Activated CD4-positive, alpha-beta T cell treated with anti-CD3 and anti-CD28 coated beads for 24 hours (primary cell): ENCODE results near the gene SEC24B.
"Not testable (repeated sequence)": the region's sequence is repeated elsewhere in the genome, so short reads cannot be mapped to it uniquely, and the experiment has no call there.

Source experiments
- DNase-seq, 2 donors: peaks; one replicate each; pipeline ENCODE4 v3.0.0-alpha.2; 2020; ENCODE audit warnings: low read depth in 2 of 2

SEC24B gene

DNA sequence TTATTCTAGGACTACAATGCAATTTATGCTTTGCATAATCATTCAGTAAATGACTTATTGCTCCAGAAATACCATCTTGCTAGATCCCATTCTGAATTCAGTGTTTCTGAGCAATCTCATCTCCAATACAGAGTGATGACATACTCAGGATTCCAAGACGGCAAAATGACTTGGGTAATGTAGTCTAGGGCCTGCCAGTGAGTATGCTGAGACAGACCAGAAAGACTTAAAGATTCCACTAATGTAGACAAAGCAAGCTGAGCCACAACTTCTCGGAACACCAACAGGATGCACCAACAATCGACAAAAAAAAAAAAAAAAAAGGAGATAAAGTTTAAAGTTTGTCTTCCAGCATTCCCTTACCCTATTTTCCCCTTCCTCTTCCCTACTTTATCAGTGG lies 919 bp upstream of the SEC24B start:
- DNase-seq: no peak

DNA sequence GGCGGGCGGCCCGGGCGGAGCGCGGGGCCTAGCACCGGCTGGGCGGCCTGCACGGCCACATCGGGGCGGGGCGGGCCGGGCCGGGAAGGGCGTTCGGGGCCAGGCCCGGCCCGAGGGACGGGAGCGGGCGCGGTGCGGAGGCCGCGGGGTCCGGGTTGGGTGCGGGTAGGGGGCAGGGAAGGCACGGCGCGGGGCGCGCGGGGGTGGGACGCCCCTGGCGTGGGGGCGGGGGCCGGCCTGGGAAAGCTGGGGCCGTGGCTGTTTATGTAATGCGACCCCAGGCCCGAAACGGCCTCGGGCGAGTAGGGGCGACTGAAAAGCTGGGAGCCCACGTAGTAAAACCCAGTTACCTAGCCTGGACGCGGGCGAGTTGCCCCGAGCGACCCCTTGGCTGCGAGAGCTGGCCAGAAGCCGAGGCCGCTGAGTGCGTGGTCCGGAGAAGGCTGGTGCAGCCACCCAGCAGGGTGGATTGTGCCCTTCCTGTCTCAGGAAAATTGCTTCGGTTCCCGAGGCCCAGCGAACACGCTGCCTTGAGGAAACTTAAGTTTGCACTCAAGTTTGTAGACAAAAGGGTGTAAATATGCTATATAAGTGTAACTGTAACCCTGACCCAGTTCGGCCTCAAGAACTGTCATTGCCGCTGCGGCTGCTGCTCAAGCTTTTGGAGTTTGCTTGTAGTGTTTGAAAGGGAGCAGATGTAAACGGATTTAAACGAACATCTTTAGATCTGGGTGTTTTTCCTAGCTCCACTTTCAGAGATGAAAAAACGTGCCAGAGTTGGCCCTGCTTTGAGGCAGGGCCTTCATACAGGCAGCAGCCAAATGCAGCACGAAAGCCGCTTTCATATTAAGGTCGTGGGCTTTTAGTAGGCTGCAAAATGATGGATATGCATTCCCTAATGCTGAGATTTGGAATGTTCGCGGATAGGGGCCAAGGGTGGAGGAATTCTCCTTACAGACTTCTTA lies 674 bp downstream of the SEC24B start:
- no peak for DNase-seq

DNA sequence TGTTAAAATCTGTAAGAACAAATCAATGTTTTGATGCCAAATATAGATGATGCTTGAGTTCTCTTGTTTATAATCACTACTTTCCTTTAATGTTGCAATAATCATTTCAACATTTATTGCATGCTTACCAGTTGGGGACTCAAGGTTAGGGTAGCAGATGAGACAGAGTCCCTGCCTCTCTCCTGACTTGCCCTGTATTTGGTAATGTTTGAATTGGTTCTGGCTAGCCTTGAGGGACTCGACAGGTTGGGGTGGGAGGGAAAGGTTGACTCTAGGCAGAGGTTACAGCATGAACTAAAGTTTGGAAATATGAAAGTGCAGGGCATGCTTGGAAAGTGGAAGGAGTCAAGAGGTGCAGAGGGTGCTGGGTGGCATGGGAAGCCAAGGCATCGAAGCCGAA lies 2.0 kb downstream of the SEC24B start:
- no peak for DNase-seq

DNA sequence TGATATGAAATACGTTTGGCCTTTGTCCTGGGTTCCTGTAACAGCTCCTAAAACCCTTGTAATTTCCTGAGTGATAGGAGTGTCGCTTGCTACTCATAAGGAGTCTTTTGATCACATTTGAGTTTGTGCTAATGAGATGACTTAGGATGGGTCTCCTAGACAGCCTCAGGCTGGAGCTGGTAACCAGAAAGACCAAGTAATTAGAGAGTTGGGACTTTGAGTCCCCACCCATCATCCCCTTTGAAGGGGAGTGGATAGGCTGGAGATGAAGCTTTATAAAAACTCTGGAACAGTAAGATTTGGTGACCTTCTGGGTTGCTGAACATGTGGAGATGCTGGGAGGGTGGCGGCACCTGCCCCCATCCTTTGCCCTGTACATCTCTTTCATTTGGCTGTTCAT lies 2.9 kb downstream of the SEC24B start:
- DNase-seq: no peak

DNA sequence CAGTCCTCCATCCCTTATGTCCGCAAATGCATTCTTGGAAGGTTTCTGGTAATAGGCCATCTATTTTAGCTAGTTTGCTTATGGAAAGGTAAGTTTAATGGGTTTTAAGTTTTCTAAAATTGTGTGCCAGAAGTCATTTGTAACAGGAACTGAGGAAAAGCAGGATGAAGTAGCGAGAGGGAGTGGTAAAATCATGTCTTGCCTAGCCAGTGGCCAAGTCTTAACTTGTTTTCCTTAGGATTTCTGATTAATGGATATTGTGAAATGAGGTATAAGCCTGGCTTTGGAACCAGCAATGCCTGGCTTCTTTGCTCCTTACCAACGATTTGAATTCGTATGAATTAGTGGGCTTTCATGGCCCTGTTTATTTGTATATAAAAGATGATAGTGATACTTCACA lies 7.3 kb downstream of the SEC24B start:
- DNase-seq: no peak

DNA sequence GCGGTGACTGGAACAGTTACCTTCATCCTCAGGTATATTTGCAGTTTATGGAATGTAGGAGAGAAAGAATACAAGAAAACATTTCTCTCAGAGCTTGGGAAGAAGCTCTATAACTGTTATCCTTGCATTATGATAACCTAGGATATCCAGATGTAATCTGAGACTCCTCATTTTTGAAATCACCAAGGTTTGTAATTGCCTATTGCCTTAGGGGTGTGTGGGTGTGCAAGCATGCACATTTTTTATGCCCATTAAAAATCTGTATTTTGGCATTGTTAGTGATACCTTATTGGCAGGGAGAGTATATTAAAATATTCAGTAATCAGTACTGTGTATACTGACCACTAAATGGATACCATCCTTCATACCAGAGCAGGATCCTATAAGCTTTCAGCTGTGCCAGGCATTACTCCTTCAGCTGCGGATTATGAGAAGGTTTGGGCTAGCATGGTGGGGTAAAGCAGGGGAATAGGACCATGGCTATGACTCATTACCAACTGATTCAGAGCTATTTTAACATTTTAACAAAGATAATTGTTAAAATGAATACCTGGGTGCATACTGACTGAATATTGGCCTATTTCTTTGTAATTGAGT lies 8.3 kb downstream of the SEC24B start:
- no peak for DNase-seq

DNA sequence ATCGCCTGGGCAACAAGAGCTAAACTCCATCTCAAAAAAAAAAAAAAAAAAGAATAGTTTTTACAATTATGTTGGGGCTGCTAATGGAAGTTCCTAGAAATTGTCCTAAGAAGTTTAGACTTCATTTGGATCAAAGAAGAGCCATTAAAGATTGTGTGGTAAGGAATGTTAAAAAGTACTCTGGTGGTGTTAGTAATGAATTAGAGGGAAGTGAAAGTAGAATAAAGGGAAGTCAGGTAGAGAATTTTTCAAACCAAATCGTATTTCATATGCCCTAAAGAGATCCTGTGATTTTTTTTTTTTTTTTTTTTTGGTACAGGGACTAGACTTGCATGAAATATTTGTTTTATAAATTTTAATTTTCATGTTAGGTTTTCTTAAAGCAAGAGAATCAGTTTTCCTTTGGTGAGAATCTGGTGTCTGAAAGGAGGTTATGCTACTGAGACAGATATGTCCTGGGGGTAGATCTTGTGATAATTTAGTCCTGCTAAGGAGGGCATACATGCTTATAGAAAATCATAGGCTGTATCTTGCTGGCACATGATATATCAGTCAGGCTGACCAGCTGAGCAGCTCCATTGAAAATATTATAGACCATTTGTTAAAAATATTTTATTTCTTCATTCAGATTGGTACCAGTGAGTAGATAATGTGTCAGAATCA lies 10.7 kb downstream of the SEC24B start:
- no peak for DNase-seq

DNA sequence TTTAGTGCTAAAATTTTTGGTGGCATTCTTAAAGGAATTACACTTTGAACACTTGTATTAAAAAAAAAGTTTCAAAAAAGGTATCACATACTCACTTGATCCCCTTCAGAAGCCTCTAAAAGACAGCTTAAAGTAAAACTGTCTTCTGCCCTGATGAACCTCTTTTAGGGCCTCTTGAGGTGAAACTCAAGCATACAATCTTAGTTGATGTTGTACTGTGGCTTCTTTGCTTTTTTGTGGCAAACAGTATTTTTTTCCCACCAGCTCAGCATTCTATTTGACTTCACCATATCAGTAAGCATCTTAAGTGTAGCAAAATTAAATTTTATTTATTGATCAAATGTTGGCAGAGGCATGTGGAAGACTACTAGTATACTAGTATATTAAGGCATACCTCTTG lies 13.7 kb downstream of the SEC24B start:
- DNase-seq: no peak

DNA sequence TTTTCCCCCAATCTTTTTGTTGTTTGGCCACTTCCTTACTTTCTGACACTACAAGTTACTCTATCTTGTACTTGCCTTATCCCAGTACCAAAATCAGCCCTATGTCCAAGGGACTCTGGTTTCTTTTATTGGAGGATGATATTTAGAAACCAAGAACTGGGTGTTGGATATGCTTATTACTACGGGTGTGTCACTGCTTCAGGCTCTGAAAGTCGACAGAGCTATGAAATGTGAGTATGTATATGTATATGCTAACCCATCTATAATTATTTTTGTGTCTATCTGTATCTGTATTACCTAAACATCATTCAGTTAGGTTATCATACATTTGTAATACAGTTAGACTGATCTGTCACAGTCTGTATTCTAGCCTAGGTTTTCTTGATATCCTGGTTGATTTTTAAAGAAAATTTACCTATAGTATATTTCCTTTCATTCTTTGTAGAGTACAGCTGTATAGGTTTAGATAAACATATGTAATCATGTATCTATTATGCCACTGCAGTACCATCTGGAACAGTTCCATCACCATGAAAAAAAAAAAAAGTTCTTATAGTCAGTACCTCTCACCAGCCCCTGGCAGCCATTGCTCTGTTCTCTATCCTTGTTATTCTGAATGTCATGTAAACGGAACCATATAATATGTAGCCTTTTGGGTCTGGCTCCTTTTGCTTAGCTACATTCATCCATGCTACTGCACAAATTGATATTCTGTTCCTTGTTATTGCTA lies 18.1 kb downstream of the SEC24B start:
- DNase-seq: no peak

DNA sequence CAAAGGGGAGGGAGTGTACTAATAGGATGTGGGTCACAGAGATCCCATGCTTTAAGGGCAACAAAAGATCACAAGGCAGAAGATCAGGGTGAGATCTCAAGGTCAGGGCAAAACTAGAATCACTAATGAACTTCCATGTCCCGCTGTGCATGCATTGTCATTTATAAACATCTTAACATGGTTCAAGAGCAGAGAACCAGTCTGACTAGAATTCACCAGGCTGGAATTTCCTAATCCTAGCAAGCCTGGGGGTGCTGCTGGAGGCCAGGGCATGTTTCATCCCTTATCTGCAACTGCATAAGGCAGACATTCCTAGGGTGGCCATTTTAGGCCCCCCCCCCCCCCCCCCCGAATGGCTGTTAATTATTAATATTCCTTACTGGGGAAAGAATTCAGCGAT lies 19.5 kb downstream of the SEC24B start:
- not testable (repeated sequence) for DNase-seq

DNA sequence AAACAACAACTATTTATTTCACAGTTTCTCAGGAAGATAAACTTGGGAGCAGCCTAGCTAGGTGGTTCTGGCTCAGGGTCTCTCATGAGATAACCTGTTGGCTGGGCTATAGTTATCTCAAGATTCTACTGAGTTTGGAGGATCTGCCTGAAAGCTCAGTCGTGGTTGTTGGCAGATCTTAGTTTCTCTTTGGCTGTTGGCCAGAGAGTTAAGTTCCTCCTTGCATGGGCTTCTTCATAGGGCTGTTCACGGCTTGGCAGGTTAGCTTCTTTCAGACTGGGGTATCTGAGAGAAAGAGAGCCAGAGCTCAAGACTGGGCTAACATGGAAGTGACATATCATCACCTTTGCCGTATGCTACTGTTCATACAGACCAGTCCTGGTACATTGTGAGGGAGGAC lies 28.7 kb downstream of the SEC24B start:
- DNase-seq: no peak

DNA sequence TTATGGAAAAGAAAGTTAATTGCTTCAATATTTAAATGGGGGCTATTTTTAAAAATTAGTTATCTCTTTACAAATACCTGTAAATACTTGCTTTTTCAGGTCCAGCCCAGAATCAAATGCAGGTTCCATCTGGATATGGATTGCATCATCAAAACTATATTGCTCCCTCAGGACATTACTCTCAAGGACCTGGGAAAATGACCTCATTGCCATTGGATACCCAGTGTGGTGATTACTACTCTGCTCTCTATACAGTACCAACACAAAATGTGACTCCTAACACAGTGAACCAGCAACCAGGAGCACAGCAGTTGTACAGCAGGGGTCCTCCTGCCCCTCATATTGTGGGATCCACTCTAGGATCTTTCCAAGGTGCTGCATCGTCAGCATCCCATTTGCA lies 29.2 kb downstream of the SEC24B start:
- no peak for DNase-seq

DNA sequence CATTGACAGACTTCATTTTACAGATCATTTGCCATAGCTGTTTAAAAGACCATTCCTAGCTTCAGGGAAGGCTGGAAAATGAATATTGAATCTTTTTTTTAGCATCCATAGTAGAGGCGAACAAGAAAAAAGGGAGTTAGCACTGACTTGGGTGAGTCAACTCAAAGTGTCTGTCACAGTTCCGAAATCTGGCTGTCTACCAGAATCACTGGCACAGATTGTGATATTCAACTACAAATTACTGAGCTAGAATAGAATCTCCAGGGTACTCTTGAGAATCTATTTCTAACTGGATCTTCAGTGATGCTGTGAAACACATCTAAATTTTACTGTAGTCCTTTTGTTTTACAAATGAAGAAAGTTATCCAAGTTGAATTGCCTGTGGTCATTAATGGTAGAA lies 31.5 kb downstream of the SEC24B start:
- DNase-seq: no peak

DNA sequence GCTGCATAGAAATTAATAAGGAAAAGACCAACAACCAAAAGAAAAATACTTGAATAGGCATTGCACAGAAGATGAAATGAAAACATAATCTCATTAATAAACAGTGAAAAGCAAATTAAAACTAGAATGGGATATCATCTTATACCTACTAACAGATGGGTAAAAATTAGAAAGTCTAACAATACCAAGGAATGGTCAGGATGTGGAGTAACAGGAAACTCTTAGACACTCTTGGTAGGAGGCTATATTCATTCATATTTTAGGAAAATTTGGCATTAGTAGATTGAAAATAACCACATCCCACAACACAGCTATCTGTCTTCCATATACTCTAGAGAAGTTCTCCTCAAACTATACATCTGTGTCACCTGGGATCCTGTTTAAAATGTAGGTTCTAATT lies 36.3 kb downstream of the SEC24B start:
- DNase-seq: no peak

DNA sequence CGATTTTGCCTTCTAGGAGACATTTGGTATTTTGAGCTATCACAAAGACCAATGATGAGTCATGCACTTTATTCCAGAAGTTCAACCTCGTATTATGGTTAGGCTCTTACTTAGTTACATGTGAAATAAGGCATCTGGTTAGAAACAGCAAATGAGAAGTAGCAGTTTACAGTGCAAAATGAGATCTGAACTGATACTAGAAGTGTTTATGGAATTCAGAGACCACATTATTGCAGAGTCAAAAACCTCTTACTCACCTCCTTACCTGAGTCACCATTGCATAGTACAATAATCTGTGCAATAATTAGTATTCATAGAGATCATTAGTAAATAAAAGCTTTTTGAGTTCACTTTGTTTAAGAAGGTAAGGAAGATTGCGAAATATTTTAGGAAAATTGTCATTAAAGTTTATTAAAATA lies 38.7 kb downstream of the SEC24B start:
- DNase-seq: no peak

DNA sequence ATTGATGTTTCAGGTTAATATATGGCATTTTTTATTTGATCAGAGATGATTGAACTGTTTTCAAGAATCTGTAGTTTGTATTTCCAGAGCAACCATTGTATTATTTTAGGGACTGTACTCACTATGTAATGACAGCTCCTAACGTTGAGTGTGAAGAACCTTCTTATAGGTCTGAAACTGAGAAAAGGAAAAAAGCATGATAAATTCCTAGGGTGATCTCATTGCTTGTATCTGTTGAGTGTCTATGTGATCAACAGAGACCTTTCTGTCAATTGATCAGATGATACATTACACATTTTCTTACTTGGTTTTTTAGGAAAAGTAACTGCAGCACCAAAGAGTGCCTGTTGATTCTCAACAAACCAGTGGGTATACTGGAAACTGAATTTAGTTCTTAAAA lies 40.2 kb downstream of the SEC24B start:
- no peak for DNase-seq

DNA sequence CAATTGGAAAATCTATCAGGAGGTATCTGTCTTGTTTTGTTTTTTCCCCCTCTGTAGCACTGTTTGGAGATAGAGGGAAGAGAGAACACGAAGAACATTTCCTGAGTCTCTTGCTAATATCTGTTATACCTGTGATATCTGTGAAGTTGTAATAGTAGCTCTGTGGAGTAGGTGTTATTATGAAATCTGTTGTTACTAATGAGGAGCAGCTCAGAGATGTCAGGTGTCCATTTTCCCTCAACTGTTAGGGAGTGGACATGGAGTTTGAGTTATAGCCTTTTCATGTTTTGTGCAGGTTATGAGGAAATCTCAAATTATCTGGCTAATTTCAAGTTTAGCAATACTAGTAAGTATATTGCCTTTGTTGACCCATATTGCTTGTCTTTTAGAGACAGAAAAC lies 52.4 kb downstream of the SEC24B start:
- DNase-seq: no peak

DNA sequence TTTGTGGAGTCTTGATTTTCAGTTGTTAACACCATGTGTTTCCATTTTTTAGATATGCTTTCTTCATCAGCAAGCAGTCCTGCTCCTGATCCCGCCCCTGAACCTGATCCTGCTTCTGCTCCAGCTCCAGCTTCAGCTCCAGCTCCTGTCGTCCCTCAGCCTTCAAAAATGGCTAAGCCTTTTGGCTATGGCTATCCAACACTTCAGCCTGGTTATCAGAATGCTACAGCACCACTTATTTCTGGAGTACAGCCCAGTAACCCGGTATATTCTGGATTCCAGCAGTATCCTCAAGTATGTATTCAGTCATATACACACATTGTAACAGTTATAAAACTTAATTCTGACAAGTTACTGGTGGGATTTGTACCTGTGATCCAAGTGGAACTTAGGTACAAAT lies 60.9 kb downstream of the SEC24B start:
- DNase-seq: no peak

DNA sequence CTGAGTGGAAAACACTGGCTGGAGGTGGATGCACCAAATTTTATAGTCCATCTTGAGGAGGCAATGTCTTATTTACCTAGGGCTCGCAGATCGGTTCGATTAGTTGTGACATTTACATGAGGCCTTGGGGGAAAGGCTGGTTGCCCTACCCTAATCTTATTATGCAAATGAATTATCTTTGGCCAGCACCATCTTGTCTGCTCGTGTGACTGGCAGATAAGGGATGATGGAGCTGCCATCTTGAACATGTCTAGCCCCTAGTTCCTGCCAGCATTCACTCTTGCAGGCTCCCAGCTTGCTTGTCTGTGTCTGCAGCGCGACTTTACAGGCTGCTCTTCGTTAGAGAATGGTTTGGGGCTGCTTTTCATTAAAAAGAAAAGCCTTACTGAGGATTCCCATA lies 61.9 kb downstream of the SEC24B start:
- DNase-seq: no peak

DNA sequence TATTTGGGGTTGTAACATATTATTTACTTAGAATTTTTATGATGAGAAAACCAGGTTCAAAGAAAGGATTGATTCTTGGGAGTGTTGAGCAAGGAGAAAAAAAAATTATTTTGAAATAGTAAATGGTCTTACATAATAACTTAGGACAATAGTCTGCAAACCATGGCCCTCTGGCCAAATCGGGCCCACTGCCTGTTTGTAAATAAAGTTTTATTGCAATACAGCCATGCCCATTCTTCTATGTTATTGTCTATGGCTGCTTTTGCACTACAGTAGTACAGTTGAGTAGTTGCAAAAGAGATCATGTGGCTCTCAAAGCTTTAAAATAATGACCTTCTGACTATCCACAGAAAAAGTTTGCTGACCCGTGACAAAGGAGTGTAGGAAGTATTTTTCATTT lies 63.3 kb downstream of the SEC24B start:
- no peak for DNase-seq

DNA sequence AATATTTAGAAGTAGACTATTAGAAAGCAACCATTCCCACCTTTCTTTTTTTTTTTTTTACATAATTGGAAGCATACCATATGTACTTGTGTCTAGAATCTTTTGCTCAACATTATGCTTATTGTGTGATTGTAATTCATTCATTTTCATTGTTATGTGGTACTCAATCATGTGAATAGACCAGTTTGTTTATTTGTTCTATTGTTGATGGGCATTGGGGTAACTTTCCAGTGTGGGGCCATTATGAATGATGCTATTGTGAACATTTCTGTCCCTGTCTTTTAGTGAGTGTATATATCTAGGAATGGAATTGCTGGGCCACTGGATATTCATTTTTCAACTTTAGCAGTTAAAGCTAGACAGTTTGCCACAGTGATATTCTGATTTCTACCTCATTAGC lies 63.9 kb downstream of the SEC24B start:
- DNase-seq: no peak

DNA sequence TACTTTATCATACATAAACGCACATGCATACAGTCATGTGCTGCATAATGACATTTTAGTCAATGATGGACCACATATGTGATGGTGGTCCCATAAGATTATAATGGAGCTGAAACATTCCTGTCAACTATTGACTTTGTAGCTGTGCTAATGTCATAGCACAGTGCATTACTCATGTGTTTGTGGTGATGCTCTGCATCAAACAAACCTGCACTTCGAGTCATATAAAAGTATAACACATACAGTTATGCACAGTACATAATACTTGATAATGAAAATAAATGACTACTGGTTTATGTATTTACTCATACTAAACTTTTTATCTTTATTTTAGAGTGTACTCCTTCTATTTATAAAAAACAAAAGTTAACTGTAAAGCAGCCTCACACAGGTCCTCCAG lies 65.9 kb downstream of the SEC24B start:
- DNase-seq: no peak
